Osteoblast (primary cell): ENCODE results near the gene NME7. TPM values are rescaled to one million over a fixed set of nuclear protein-coding genes. Genes with fewer than 3 reads are reported as not detected.
"Not testable (repeated sequence)": the region's sequence is repeated elsewhere in the genome, so short reads cannot be mapped to it uniquely, and the experiment has no call there.

Source experiments
- DNase-seq: peaks from one replicate; pipeline ENCODE4 v3.0.0; 2011; ENCODE audit warnings: low spot score, mixed read lengths; ENCODE audit not compliant: insufficient read length; ENCODE audit errors: missing footprints
- H2AFZ ChIP-seq: 2 replicates; pipeline ENCODE4 v1.6.0; 2011; ENCODE audit warnings: mild to moderate bottlenecking, low read length
- H3K27ac ChIP-seq: 2 replicates; pipeline ENCODE4 v1.5.1; 2011; ENCODE audit warnings: mild to moderate bottlenecking, low read depth, low read length, moderate library complexity
- H3K27me3 ChIP-seq: 2 replicates; pipeline ENCODE4 v1.6.0; 2012; ENCODE audit warnings: mild to moderate bottlenecking, control low read depth, inconsistent platforms, low read length, moderate library complexity; ENCODE audit not compliant: insufficient read depth
- H3K36me3 ChIP-seq: 2 replicates; pipeline ENCODE4 v1.5.1; 2011; ENCODE audit warnings: mild to moderate bottlenecking, low read length, control low read depth, moderate library complexity; ENCODE audit not compliant: insufficient read depth
- H3K4me1 ChIP-seq: 2 replicates; pipeline ENCODE4 v1.5.1; 2011; ENCODE audit warnings: mild to moderate bottlenecking, low read length, control low read depth, moderate library complexity; ENCODE audit not compliant: insufficient read depth
- H3K4me2 ChIP-seq: 2 replicates; pipeline ENCODE4 v1.6.0; 2011; ENCODE audit warnings: mild to moderate bottlenecking, low read length; ENCODE audit not compliant: insufficient read depth
- H3K4me3 ChIP-seq: fragments of 200-600 bp; sonication (generic); 3 replicates; pipeline ENCODE4 v1.5.1; 2012; ENCODE audit warnings: mild to moderate bottlenecking, low read length, inconsistent platforms; ENCODE audit not compliant: insufficient read depth
- H3K79me2 ChIP-seq: 2 replicates; pipeline ENCODE4 v1.6.0; 2012; ENCODE audit warnings: mild to moderate bottlenecking, low read length, control low read depth, inconsistent platforms; ENCODE audit not compliant: insufficient read depth
- H3K9me3 ChIP-seq: 2 replicates; pipeline ENCODE4 v1.5.1; 2011; ENCODE audit warnings: low read depth, low read length, control low read depth
- H4K20me1 ChIP-seq: 2 replicates; pipeline ENCODE4 v1.6.0; 2012; ENCODE audit warnings: mild to moderate bottlenecking, low read length, control low read depth; ENCODE audit not compliant: insufficient read depth
- CTCF ChIP-seq: IDR thresholded peaks from 2 replicates; pipeline ENCODE4 v1.5.1; 2011; ENCODE audit warnings: mild to moderate bottlenecking, low read depth, low read length, moderate library complexity; ENCODE audit errors: extremely low read depth
- total RNA-seq: library from RNA; depleted of rRNA; stranded (reverse); fragments of >200 nt; gene quantifications from 2 replicates; pipeline ENCODE4 v1.2.3, GENCODE V29; 2012

Gene NME7
- total RNA-seq, 1 donor, result 31.5 TPM

- Histone ChIP-seq H3K27me3 (no peaks in the 10 kb centered on the region), H3K27ac (no peak overlapping the region), H2AFZ (no peak overlapping the region), H3K9me3 (no peaks in the 10 kb centered on the region), H3K4me1 (no peaks in the 10 kb centered on the region), H3K79me2 (no peaks in the 10 kb centered on the region), H3K4me2 (no peak overlapping the region), H3K36me3 (no peaks in the 10 kb centered on the region), H3K4me3 (no peak overlapping the region), H4K20me1 (no peaks in the 10 kb centered on the region)
- TF ChIP-seq CTCF, result no peak
- no peak for DNase-seq
Observed at GRCh38 chr1:169295425-169295824, 72.2 kb downstream of the NME7 start.

- Histone ChIP-seq H3K4me1 (peaks cover 12% of the 10 kb centered on the region), H3K79me2 (no peaks in the 10 kb centered on the region), H3K4me2 (no peak overlapping the region), H3K9me3 (no peaks in the 10 kb centered on the region), H3K27me3 (no peaks in the 10 kb centered on the region), H4K20me1 (no peaks in the 10 kb centered on the region), H2AFZ (no peak overlapping the region), H3K4me3 (no peak overlapping the region), H3K27ac (no peak overlapping the region), H3K36me3 (no peaks in the 10 kb centered on the region)
- no peak for DNase-seq
- TF ChIP-seq CTCF, result no peak
Observed at GRCh38 chr1:169289016-169289415, 78.6 kb downstream of the NME7 start.

- H3K36me3 ChIP-seq, result no peaks in the 10 kb centered on the region
- peaks cover 12% of the 10 kb centered on the region for H3K4me1 ChIP-seq
- no peak overlapping the region for H3K4me3 ChIP-seq
- no peak overlapping the region for H2AFZ ChIP-seq
- no peaks in the 10 kb centered on the region for H3K79me2 ChIP-seq
- no peak overlapping the region for H3K4me2 ChIP-seq
- H3K27ac ChIP-seq, result no peak overlapping the region
- no peak for TF ChIP-seq CTCF
- no peaks in the 10 kb centered on the region for H3K9me3 ChIP-seq
- no peaks in the 10 kb centered on the region for H4K20me1 ChIP-seq
- H3K27me3 ChIP-seq, result no peaks in the 10 kb centered on the region
- DNase-seq, result no peak
Observed at GRCh38 chr1:169288011-169288414, 79.6 kb downstream of the NME7 start.

GRCh38 chr1:169287280-169287679, 80.3 kb downstream of the NME7 start:
- H3K36me3 ChIP-seq, result no peaks in the 10 kb centered on the region
- no peaks in the 10 kb centered on the region for H3K27me3 ChIP-seq
- no peak for TF ChIP-seq CTCF
- no peak for DNase-seq
- H3K4me1 ChIP-seq, result peaks cover 12% of the 10 kb centered on the region
- no peak overlapping the region for H3K4me3 ChIP-seq
- H3K27ac ChIP-seq, result no peak overlapping the region
- no peaks in the 10 kb centered on the region for H4K20me1 ChIP-seq
- H3K79me2 ChIP-seq, result no peaks in the 10 kb centered on the region
- H3K4me2 ChIP-seq, result no peak overlapping the region
- no peak overlapping the region for H2AFZ ChIP-seq
- no peaks in the 10 kb centered on the region for H3K9me3 ChIP-seq

GRCh38 chr1:169281562-169281961, 86.0 kb downstream of the NME7 start:
- not testable (repeated sequence) for H3K79me2 ChIP-seq, H3K27me3 ChIP-seq

More at GRCh38 chr1:169281562-169281961, 86.0 kb downstream of the NME7 start:
- H3K4me1 ChIP-seq, H2AFZ ChIP-seq, H3K4me2 ChIP-seq, H3K36me3 ChIP-seq, H4K20me1 ChIP-seq, H3K9me3 ChIP-seq, H3K27ac ChIP-seq, H3K4me3 ChIP-seq, DNase-seq: not testable (repeated sequence)
